K562 (cell line): ENCODE measurements around the gene BSPRY. TPM values are rescaled to one million over a fixed set of nuclear protein-coding genes. Genes with fewer than 3 reads are reported as not detected.

Source experiments
- ARNT ChIP-seq, 2 experiments: fragments of 450-650 bp; IDR thresholded peaks; 2 replicates each; pipeline ENCODE4 v1.6.1; 2016; ENCODE audit warnings: mild to moderate bottlenecking in 1 of 2
- CXXC5 ChIP-seq: fragments of 250-450 bp; sonication (Bioruptor Pico); IDR thresholded peaks from 2 replicates; pipeline ENCODE4 v1.8.0; 2022; ENCODE audit warnings: inconsistent platforms, mild to moderate bottlenecking, moderate library complexity
- GATAD2A ChIP-seq: fragments of 450-650 bp; IDR thresholded peaks from 2 replicates; pipeline ENCODE4 v1.6.1; 2017
- GMEB1 ChIP-seq: fragments of 250-450 bp; sonication (Bioruptor Pico); IDR thresholded peaks from 2 replicates; pipeline ENCODE4 v1.4.0; 2020; ENCODE audit warnings: mild to moderate bottlenecking
- ZNF740 ChIP-seq, 3 experiments: fragments of 200-800 bp in 1 of 3; sonication (Bioruptor generic) in 1 of 3; sonication (generic) in 1 of 3; formaldehyde crosslinking in 1 of 3; IDR thresholded peaks; 2 replicates each; pipeline versions ENCODE4 v1.6.1 to v1.8.0; 2016 to 2022; ENCODE audit warnings: mild to moderate bottlenecking in 2 of 3, missing compliant biosample characterization in 2 of 3, missing genetic modification characterization in 2 of 3, missing genetic modification reagents in 1 of 3
- polyA plus RNA-seq, 8 experiments: library from polyadenylated mRNA; depleted of rRNA in 4 of 8; stranded (reverse) in 5 of 8; unstranded in 3 of 8; fragments of >200 nt; fragmentation: Nextera tagmentation in 2 of 8; fragmentation: Illumina TruSeq in 1 of 8; extraction: Ambion mirVana in 2 of 8; extraction: Trizol in 1 of 8; gene quantifications; 2 replicates each; pipeline versions ENCODE4 v1.2.1 to v1.2.3, GENCODE V29; 2011 to 2014; ENCODE audit warnings: inconsistent platforms in 1 of 8, missing spikeins in 1 of 8
- total RNA-seq, 7 experiments: library from RNA; depleted of rRNA in 6 of 7; stranded (reverse); fragments of >200 nt in 6 of 7; fragmentation: Illumina TruSeq in 2 of 7; extraction: Trizol in 2 of 7; gene quantifications; 2 replicates each; pipeline versions ENCODE4 v1.2.1 to v1.2.3, GENCODE V29; 2011 to 2021; ENCODE audit warnings: low replicate concordance in 1 of 7
- TF ChIP-seq, protein P1 (sequence below): fragments of 250-450 bp; sonication (Bioruptor Pico); IDR thresholded peaks from 2 replicates; pipeline ENCODE4 v1.4.0; 2020
- TF ChIP-seq, protein P2 (sequence below), 2 experiments: IDR thresholded peaks in 1 of 2; conservative IDR thresholded peaks in 1 of 2; 2 replicates each; pipeline ENCODE4 v1.6.1; 2016; ENCODE audit warnings: low read depth in 2 of 2, mild to moderate bottlenecking in 1 of 2, missing compliant biosample characterization in 1 of 2, missing genetic modification characterization in 1 of 2, moderate library complexity in 1 of 2
- TF ChIP-seq, protein P3 (sequence below), 2 experiments: fragments of 450-650 bp in 1 of 2; sonication (generic) in 1 of 2; formaldehyde crosslinking in 1 of 2; IDR thresholded peaks; 2 replicates each; pipeline versions ENCODE4 v1.7.1 to v1.9.0; 2016 to 2022; ENCODE audit warnings: inconsistent platforms in 1 of 2, mild to moderate bottlenecking in 1 of 2, missing genetic modification reagents in 1 of 2

Gene BSPRY
- total and polyA plus RNA-seq, 9 of the 15 experiments (the other 6 are each of a cell fraction or from before 2014, with no cell fraction given) = 0.07 to 0.67 (median 0.18) TPM

GRCh38 chr9:113345671-113346070 lies 3.7 kb upstream of the BSPRY start (continued):
- TF ChIP-seq, protein P1, sequence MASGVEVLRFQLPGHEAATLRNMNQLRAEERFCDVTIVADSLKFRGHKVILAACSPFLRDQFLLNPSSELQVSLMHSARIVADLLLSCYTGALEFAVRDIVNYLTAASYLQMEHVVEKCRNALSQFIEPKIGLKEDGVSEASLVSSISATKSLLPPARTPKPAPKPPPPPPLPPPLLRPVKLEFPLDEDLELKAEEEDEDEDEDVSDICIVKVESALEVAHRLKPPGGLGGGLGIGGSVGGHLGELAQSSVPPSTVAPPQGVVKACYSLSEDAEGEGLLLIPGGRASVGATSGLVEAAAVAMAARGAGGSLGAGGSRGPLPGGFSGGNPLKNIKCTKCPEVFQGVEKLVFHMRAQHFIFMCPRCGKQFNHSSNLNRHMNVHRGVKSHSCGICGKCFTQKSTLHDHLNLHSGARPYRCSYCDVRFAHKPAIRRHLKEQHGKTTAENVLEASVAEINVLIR = peak; percentile 73
- TF ChIP-seq GATAD2A (peak; percentile 25; the same call in 1 of the 2 replicates), CXXC5 (CRISPR knock-in tag) (peak; percentile 87), ARNT (IDR thresholded peaks at IDR 0.05) (no peak), ZNF740 (CRISPR knock-in tag; IDR thresholded peaks at IDR 0.05) (no peak), ZNF740 (tag; IDR thresholded peaks at IDR 0.05) (peak in 1 of 2 experiments; percentile 97; a peak in 2 of 4 replicates), GMEB1 (CRISPR knock-in tag) (peak; percentile 72)
- TF ChIP-seq, protein P2, sequence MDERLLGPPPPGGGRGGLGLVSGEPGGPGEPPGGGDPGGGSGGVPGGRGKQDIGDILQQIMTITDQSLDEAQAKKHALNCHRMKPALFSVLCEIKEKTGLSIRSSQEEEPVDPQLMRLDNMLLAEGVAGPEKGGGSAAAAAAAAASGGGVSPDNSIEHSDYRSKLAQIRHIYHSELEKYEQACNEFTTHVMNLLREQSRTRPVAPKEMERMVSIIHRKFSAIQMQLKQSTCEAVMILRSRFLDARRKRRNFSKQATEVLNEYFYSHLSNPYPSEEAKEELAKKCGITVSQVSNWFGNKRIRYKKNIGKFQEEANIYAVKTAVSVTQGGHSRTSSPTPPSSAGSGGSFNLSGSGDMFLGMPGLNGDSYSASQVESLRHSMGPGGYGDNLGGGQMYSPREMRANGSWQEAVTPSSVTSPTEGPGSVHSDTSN (CRISPR knock-in tag; IDR thresholded peaks at IDR 0.05; ENCODE audit: low read depth) = no peak
- TF ChIP-seq, protein P2 (tag; conservative IDR thresholded peaks at IDR 0.05; ENCODE audit: low read depth) = peak; percentile 72
- TF ChIP-seq, protein P3, sequence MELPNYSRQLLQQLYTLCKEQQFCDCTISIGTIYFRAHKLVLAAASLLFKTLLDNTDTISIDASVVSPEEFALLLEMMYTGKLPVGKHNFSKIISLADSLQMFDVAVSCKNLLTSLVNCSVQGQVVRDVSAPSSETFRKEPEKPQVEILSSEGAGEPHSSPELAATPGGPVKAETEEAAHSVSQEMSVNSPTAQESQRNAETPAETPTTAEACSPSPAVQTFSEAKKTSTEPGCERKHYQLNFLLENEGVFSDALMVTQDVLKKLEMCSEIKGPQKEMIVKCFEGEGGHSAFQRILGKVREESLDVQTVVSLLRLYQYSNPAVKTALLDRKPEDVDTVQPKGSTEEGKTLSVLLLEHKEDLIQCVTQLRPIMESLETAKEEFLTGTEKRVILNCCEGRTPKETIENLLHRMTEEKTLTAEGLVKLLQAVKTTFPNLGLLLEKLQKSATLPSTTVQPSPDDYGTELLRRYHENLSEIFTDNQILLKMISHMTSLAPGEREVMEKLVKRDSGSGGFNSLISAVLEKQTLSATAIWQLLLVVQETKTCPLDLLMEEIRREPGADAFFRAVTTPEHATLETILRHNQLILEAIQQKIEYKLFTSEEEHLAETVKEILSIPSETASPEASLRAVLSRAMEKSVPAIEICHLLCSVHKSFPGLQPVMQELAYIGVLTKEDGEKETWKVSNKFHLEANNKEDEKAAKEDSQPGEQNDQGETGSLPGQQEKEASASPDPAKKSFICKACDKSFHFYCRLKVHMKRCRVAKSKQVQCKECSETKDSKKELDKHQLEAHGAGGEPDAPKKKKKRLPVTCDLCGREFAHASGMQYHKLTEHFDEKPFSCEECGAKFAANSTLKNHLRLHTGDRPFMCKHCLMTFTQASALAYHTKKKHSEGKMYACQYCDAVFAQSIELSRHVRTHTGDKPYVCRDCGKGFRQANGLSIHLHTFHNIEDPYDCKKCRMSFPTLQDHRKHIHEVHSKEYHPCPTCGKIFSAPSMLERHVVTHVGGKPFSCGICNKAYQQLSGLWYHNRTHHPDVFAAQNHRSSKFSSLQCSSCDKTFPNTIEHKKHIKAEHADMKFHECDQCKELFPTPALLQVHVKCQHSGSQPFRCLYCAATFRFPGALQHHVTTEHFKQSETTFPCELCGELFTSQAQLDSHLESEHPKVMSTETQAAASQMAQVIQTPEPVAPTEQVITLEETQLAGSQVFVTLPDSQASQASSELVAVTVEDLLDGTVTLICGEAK (IDR thresholded peaks at IDR 0.05) = no peak
- TF ChIP-seq, protein P3 (CRISPR knock-in tag; IDR thresholded peaks at IDR 0.05) = no peak
